Measurements from ENCODE around the gene CGREF1.

GRCh38 chr2:27086090-27086723, 32.7 kb downstream of the CGREF1 start:
- TF ChIP-seq EP300 (IDR thresholded peaks at IDR 0.05) (no peak), CTCF (IDR thresholded peaks at IDR 0.05) (peak; percentile 80 to 98), POLR2AphosphoS5 (IDR thresholded peaks at IDR 0.05) (peak in 1 of 3 donors; percentile 47), POLR2A (IDR thresholded peaks at IDR 0.05) (no peak)
